Coronary artery (tissue), 2 donors: Measurements from ENCODE around the gene UBE2L6.

Source experiments
- DNase-seq: peaks from one replicate; pipeline ENCODE4 v3.0.0-alpha.2; 2017; ENCODE audit warnings: low spot score
- H3K27ac ChIP-seq, 2 donors: fragments of 200-600 bp; sonication (generic); one replicate each; pipeline ENCODE4 v1.5.1; 2016 to 2019
- H3K4me3 ChIP-seq: fragments of 200-600 bp; sonication (generic); 2 replicates; pipeline ENCODE4 v1.5.1; 2016; ENCODE audit warnings: mild to moderate bottlenecking, moderate library complexity
- TF ChIP-seq, protein P1 (sequence below): fragments of 200-600 bp; sonication (generic); IDR thresholded peaks from one replicate; pipeline ENCODE4 v1.5.1; 2019; ENCODE audit warnings: antibody characterized with exemption

UBE2L6 gene

DNA sequence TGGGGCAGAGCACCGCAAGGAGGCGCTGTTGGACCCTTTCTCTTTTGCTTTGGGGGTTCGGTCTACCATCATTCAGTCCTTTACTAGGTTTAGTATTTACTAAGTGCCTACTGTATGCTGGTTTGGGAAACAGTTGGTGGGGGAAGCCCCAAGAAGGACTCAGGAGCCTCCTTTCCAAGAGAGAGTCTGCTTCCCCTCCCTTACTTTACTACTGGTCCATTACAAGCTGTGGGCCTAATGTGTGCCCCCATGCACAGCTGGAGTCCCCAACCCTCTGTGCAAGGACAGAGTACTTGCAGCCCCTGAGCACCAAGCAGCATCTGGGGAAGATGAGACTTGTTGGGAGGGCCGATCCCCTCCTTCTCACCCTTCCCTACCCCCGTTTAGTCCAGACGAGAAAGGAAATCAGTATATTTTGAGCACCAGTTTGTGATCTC is 876 bp upstream of the UBE2L6 start:
- no peak for DNase-seq
- peak overlapping the region; percentile 20 to 85 for H3K27ac ChIP-seq
- peak overlapping the region; percentile 87 for H3K4me3 ChIP-seq
- TF ChIP-seq, protein P1, sequence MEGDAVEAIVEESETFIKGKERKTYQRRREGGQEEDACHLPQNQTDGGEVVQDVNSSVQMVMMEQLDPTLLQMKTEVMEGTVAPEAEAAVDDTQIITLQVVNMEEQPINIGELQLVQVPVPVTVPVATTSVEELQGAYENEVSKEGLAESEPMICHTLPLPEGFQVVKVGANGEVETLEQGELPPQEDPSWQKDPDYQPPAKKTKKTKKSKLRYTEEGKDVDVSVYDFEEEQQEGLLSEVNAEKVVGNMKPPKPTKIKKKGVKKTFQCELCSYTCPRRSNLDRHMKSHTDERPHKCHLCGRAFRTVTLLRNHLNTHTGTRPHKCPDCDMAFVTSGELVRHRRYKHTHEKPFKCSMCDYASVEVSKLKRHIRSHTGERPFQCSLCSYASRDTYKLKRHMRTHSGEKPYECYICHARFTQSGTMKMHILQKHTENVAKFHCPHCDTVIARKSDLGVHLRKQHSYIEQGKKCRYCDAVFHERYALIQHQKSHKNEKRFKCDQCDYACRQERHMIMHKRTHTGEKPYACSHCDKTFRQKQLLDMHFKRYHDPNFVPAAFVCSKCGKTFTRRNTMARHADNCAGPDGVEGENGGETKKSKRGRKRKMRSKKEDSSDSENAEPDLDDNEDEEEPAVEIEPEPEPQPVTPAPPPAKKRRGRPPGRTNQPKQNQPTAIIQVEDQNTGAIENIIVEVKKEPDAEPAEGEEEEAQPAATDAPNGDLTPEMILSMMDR: peak; percentile 91

DNA sequence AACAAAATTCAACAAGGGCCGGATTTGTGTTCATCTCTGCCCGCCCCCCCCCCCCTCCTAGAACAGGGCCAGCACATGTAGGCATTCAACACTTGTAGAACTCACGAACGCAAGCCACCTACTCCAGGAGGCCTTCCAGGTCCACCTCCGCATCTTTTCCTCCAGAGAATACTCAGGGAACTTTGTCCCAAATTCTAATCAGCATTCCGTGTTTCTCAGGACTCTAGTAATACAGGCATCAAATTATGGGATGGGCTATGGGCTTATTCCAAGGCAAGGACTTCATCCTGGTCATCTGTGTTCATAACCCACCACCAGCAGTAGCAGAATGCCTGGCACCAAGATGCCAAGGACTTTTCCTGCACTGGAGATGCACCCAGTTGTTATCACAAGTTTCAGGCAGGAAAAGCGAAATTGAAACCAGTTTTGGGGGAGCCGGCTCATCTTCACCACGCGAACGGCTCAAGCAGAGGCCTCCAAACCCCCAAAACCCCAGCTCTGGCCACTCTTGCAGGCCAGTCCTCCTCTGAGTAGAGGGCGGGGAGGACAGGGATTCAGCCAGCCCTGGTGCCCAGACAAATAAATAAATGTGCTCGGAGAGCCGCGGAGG is 462 bp downstream of the UBE2L6 start:
- Histone ChIP-seq H3K27ac (peak overlapping the region; percentile 66 to 85), H3K4me3 (peak overlapping the region; percentile 87)
- no peak for DNase-seq
- TF ChIP-seq, protein P1: no peak

DNA sequence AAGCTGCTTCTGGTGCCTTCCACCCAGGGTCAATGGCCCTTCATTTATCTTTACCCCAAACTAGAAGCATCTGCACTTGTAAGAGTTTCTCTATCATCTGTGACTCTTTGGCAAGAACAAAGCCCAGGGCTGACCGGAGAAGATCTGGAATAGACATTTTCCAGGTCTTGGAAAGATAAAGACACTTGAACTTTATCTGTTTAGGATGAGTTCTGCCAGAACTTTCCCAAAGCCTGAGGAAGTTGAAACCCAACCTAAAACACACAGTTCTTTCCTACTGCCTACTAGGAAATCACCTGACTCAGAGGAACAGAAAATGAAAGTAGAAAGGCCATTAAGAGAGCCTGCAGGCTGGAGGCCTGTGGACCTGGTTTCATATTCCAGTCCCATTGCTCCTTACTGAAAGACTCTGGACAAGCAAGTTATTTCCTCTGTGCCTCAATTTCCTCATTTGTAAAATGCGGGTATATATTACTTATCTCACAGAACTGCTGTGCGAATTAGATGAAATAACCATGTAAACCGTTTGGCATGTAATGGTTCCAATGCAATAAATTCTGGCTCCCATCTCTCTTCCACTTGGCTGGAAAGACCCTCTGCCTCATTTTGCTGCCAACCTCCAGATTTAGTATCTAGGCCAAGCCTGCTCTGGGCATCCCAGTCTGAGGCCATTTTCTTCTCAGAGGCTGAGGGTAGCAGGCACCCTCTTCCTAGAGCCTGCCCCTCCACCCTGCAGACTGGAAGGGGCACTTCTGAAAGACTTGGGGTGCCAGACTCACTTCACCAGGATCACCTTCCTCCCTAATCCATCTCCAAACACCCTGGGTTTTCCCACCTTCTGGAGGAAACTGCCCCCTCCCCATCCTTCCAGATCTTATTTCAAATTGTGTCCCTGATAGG is 1.2 kb downstream of the UBE2L6 start:
- no peak for DNase-seq

DNA sequence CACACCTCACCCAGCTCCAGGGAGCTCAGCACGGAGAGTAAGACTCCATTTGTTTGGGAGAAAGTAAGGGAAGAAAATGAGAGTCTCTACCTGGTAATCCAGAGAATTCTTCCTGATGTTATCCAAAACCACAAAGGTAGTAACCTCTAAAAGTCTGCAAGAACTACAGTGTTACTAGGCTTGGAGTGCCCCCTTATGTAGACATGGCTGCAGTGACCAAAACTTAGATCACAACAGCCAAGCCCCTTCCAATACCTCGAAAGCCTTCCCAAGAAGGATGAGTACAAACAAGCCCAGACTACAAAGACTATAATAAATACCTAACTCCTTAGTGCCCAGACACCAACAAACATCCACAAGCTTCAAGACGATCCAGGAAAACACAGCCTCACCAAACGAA is 4.9 kb downstream of the UBE2L6 start:
- H3K27ac ChIP-seq: no peak overlapping the region
- no peak overlapping the region for H3K4me3 ChIP-seq
- TF ChIP-seq, protein P1: no peak
- no peak for DNase-seq

More for the DNA sequence above, 1.2 kb downstream of the UBE2L6 start:
- Histone ChIP-seq H3K4me3 (peak overlapping the region; percentile 87), H3K27ac (peak overlapping the region; percentile 66 to 85)
- TF ChIP-seq, protein P1: no peak

DNA sequence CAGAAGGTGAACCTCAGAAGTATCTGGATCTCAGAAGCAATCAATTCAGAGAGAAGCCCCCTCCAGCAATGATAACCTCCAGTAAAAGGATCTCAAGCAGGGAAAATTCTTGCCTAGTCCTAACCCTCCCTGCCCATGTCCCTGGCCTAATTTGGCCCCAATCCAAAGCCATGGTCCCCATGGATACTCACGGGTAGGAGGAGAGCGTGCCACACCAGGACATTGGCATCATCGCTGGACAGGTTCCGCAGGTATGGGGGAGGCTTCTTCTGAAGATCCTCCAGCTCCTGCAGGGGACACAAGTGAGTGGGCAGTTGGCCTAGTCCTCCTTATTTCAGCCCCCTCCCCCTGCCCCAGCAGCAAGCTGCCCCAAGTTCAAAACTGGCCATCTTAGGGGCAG is 7.3 kb downstream of the UBE2L6 start:
- H3K4me3 ChIP-seq: no peak overlapping the region
- TF ChIP-seq, protein P1: no peak
- no peak for DNase-seq
- no peak overlapping the region for H3K27ac ChIP-seq

DNA sequence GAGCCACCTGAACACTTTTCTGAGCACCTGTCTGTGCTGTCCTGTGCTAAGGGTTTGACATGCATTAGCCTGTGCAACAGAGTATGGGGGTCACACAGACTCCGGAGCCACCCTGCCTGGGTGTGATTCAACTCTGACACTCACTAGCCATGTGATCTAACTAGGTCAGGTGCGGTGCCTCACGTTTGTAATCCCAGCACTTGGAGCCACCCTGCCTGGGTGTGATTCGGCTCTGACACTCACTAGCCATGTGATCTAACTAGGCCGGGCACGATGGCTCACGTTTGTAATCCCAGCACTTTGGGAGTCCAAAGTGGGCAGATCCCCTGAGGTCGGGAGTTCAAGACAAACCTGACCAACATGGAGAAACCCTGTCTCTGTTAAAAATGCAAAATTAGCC is 11.4 kb downstream of the UBE2L6 start:
- TF ChIP-seq, protein P1: no peak
- no peak overlapping the region for H3K4me3 ChIP-seq
- H3K27ac ChIP-seq: no peak overlapping the region
- DNase-seq: no peak
